Measurements from ENCODE around the gene DENND1B. TPM values are rescaled to one million over a fixed set of nuclear protein-coding genes. Genes with fewer than 3 reads are reported as not detected.

The DENND1B gene
- total and polyA plus RNA-seq, 2 of the 8 experiments (the other 6 are each of a cell fraction or from before 2014, with no cell fraction given) = 0.74 to 3.3 TPM

- H3K23ac ChIP-seq (ENCODE audit: insufficient read length) = no peak overlapping the region
- FAIRE-seq (no peak), DNase-seq (ENCODE audit: low read depth in 1 of 2, low spot score in 2 of 2) (no peak)
- no peak overlapping the region for H2BK120ac ChIP-seq (replicated peaks; ENCODE audit: low read depth, low read length)
- no peak overlapping the region for H4K5ac ChIP-seq (ENCODE audit: insufficient read length, low read depth, low read length)
- TF ChIP-seq SRF (IDR thresholded peaks at IDR 0.05; ENCODE audit: low read depth, low read length) (no peak), HDAC2 (IDR thresholded peaks at IDR 0.05; ENCODE audit: borderline replicate concordance in 1 of 2, low read depth in 2 of 2, low read length in 2 of 2) (no peak), RFX5 (IDR thresholded peaks at IDR 0.05; ENCODE audit: borderline replicate concordance, low read depth, low read length) (no peak), HDAC6 (IDR thresholded peaks at IDR 0.05; ENCODE audit: low read depth, low read length) (no peak), CTCF (IDR thresholded peaks at IDR 0.05; ENCODE audit: control extremely low read depth in 1 of 3, insufficient read depth in 1 of 3, low read depth in 1 of 3, low read length in 3 of 3) (no peak)
- no peak overlapping the region for H4K8ac ChIP-seq (ENCODE audit: extremely low read depth, insufficient read depth, low read length)
- CTCF ChIA-PET (ENCODE audit: partially characterized antibody) = interaction anchor here (1.0 to 2.1 kb wide), 2 partner anchors 232 to 278 kb away, joined by 3 to 6 read pairs; no protein-coding TSS in a partner anchor
- no peaks in the 10 kb centered on the region for H3K79me2 ChIP-seq (ENCODE audit: control insufficient read depth in 1 of 2, insufficient read depth in 2 of 2, low read length in 2 of 2)
- H3K23me2 ChIP-seq (ENCODE audit: low read depth, low read length) = no peaks in the 10 kb centered on the region
- H3K4me1 ChIP-seq (replicated peaks in 1 of 4; ENCODE audit: control insufficient read depth in 3 of 4, insufficient read depth in 4 of 4, low read length in 3 of 4) = peaks cover 0 to 8% (median 0%) of the 10 kb centered on the region in 4 experiments; a peak in 1 of 7 replicates
- H4K91ac ChIP-seq (replicated peaks; ENCODE audit: insufficient read length, low read length) = no peak overlapping the region
- no peaks in the 10 kb centered on the region for H4K20me1 ChIP-seq (replicated peaks in 1 of 2; ENCODE audit: control insufficient read depth in 1 of 2, insufficient read depth in 2 of 2, low read length in 2 of 2)
- no peak overlapping the region for H3K56ac ChIP-seq (replicated peaks; ENCODE audit: insufficient read length, low read depth, low read length)
- no peak overlapping the region for H3K9ac ChIP-seq (replicated peaks in 1 of 4; ENCODE audit: extremely low read depth in 1 of 4, low read depth in 3 of 4, low read length in 3 of 4)
- H2BK15ac ChIP-seq (ENCODE audit: low read length) = no peak overlapping the region
- no peak overlapping the region for H3K14ac ChIP-seq (ENCODE audit: insufficient read length)
- H2AK5ac ChIP-seq (ENCODE audit: low read depth, low read length) = no peak overlapping the region
- H3K27me3 ChIP-seq (replicated peaks in 1 of 4; ENCODE audit: control insufficient read depth in 3 of 4, extremely low read depth in 1 of 4, insufficient read depth in 3 of 4, low read length in 3 of 4) = no peaks in the 10 kb centered on the region
- H3K36me3 ChIP-seq (ENCODE audit: control insufficient read depth in 2 of 4, insufficient read depth in 4 of 4, low read length in 3 of 4) = no peaks in the 10 kb centered on the region
- H2BK20ac ChIP-seq (ENCODE audit: low read length) = no peak overlapping the region
- no peak overlapping the region for H2AFZ ChIP-seq (ENCODE audit: low read length)
- H3K4me3 ChIP-seq (ENCODE audit: extremely low read depth in 1 of 4, insufficient read depth in 2 of 4, low read depth in 3 of 4, low read length in 4 of 4) = no peak overlapping the region
- H3K27ac ChIP-seq (ENCODE audit: low read depth, low read length) = no peak overlapping the region
- no peak overlapping the region for H3K4me2 ChIP-seq (ENCODE audit: insufficient read depth in 1 of 2, low read depth in 2 of 2, low read length in 2 of 2)
- no peaks in the 10 kb centered on the region for H3K79me1 ChIP-seq (ENCODE audit: low read depth, low read length)
- H2BK5ac ChIP-seq (ENCODE audit: low read depth, low read length) = no peak overlapping the region
- H2BK12ac ChIP-seq (ENCODE audit: low read depth, low read length) = no peak overlapping the region
- no peaks in the 10 kb centered on the region for H3K9me3 ChIP-seq (ENCODE audit: insufficient read depth in 2 of 2, low read depth in 1 of 2, low read length in 1 of 2)
- POLR2A ChIA-PET (ENCODE audit: partially characterized antibody) = no interaction called here
- no peak overlapping the region for H3K18ac ChIP-seq (ENCODE audit: extremely low read depth, low read length)
- H3K4ac ChIP-seq (replicated peaks; ENCODE audit: insufficient read length, low read depth, low read length) = no peak overlapping the region
- WGBS, 2 experiments (ENCODE audit: extremely low coverage in 1 of 2, insufficient coverage in 1 of 2, insufficient read length in 1 of 2, insufficient replicate concordance in 2 of 2, low coverage in 1 of 2, low lambda C conversion rate in 2 of 2, missing lambda C conversion rate in 1 of 2) = 84% methylated on average over 3 of the region's 3 CpGs; no CpG with 5 or more reads in 1 of the 2 experiments
Observed at GRCh38 chr1:197637406-197637805, 137.9 kb downstream of the DENND1B start.

Measured in H1 (cell line).